ENCODE results near the gene PCGF3.
A peak's percentile ranks its signal among the peaks of the same experiment; 100 is the strongest.

The PCGF3 gene

GRCh38 chr4:661231-661630 is 44.4 kb upstream of the PCGF3 start:
- H3K9me3 ChIP-seq (ENCODE audit: insufficient read depth, low read length) = no peaks in the 10 kb centered on the region
- H3K4me2 ChIP-seq (ENCODE audit: low read length) = no peak overlapping the region
- H3K79me2 ChIP-seq (ENCODE audit: low read length) = no peaks in the 10 kb centered on the region
- no peaks in the 10 kb centered on the region for H4K20me1 ChIP-seq (ENCODE audit: insufficient read depth, low read length)
- H3K27me3 ChIP-seq (ENCODE audit: low read depth, low read length) = no peaks in the 10 kb centered on the region
- no peaks in the 10 kb centered on the region for H3K4me1 ChIP-seq (ENCODE audit: low read length)
- no peak overlapping the region for H3K4me3 ChIP-seq (ENCODE audit: low read length)
- no peak for TF ChIP-seq EZH2phosphoT487 (IDR thresholded peaks at IDR 0.05; ENCODE audit: low read depth)
- no peak for TF ChIP-seq CTCF (IDR thresholded peaks at IDR 0.05; ENCODE audit: low read depth, low read length)
- H2AFZ ChIP-seq (ENCODE audit: low read depth, low read length) = no peak overlapping the region
- H3K9ac ChIP-seq (ENCODE audit: low read length) = no peak overlapping the region
- no peak overlapping the region for H3K27ac ChIP-seq (ENCODE audit: low read length)
- no peaks in the 10 kb centered on the region for H3K36me3 ChIP-seq (replicated peaks; ENCODE audit: low read depth, low read length)

- Histone ChIP-seq H4K20me1 (ENCODE audit: insufficient read depth, low read length) (no peaks in the 10 kb centered on the region), H3K79me2 (ENCODE audit: low read length) (no peaks in the 10 kb centered on the region), H3K27ac (ENCODE audit: low read length) (no peak overlapping the region), H3K4me3 (ENCODE audit: low read length) (no peak overlapping the region), H3K9ac (ENCODE audit: low read length) (no peak overlapping the region), H3K36me3 (replicated peaks; ENCODE audit: low read depth, low read length) (no peaks in the 10 kb centered on the region), H3K4me1 (ENCODE audit: low read length) (no peaks in the 10 kb centered on the region), H3K27me3 (ENCODE audit: low read depth, low read length) (no peaks in the 10 kb centered on the region), H2AFZ (ENCODE audit: low read depth, low read length) (no peak overlapping the region), H3K9me3 (ENCODE audit: insufficient read depth, low read length) (no peaks in the 10 kb centered on the region), H3K4me2 (ENCODE audit: low read length) (no peak overlapping the region)
- no peak for TF ChIP-seq CTCF (IDR thresholded peaks at IDR 0.05; ENCODE audit: low read depth, low read length)
- TF ChIP-seq EZH2phosphoT487 (IDR thresholded peaks at IDR 0.05; ENCODE audit: low read depth) = no peak
Measured at GRCh38 chr4:661881-662761, 43.5 kb upstream of the PCGF3 start.

- H3K9ac ChIP-seq (ENCODE audit: low read length) = peak overlapping the region; percentile 77; the same call in 1 of the 2 replicates
- H3K4me2 ChIP-seq (ENCODE audit: low read length) = peak overlapping the region; percentile 56
- H2AFZ ChIP-seq (ENCODE audit: low read depth, low read length) = no peak overlapping the region
- no peak overlapping the region for H3K27ac ChIP-seq (ENCODE audit: low read length)
- TF ChIP-seq CTCF (IDR thresholded peaks at IDR 0.05; ENCODE audit: low read depth, low read length) (no peak), EZH2phosphoT487 (IDR thresholded peaks at IDR 0.05; ENCODE audit: low read depth) (no peak)
- no peaks in the 10 kb centered on the region for H3K27me3 ChIP-seq (ENCODE audit: low read depth, low read length)
- H3K79me2 ChIP-seq (ENCODE audit: low read length) = no peaks in the 10 kb centered on the region
- H3K4me3 ChIP-seq (ENCODE audit: low read length) = peak overlapping the region; percentile 81
- H4K20me1 ChIP-seq (ENCODE audit: insufficient read depth, low read length) = no peaks in the 10 kb centered on the region
- no peaks in the 10 kb centered on the region for H3K36me3 ChIP-seq (replicated peaks; ENCODE audit: low read depth, low read length)
- no peaks in the 10 kb centered on the region for H3K9me3 ChIP-seq (ENCODE audit: insufficient read depth, low read length)
- H3K4me1 ChIP-seq (ENCODE audit: low read length) = no peaks in the 10 kb centered on the region
Measured at GRCh38 chr4:663046-663437, 42.6 kb upstream of the PCGF3 start.

- no peaks in the 10 kb centered on the region for H3K4me1 ChIP-seq (ENCODE audit: low read length)
- H3K9ac ChIP-seq (ENCODE audit: low read length) = peak overlapping the region; percentile 77
- no peaks in the 10 kb centered on the region for H3K9me3 ChIP-seq (ENCODE audit: insufficient read depth, low read length)
- H3K36me3 ChIP-seq (replicated peaks; ENCODE audit: low read depth, low read length) = no peaks in the 10 kb centered on the region
- H3K27ac ChIP-seq (ENCODE audit: low read length) = peak overlapping the region; percentile 39
- no peak overlapping the region for H2AFZ ChIP-seq (ENCODE audit: low read depth, low read length)
- H3K27me3 ChIP-seq (ENCODE audit: low read depth, low read length) = no peaks in the 10 kb centered on the region
- H4K20me1 ChIP-seq (ENCODE audit: insufficient read depth, low read length) = no peaks in the 10 kb centered on the region
- H3K4me3 ChIP-seq (ENCODE audit: low read length) = peak overlapping the region; percentile 81
- peak overlapping the region; percentile 56 for H3K4me2 ChIP-seq (ENCODE audit: low read length)
- no peaks in the 10 kb centered on the region for H3K79me2 ChIP-seq (ENCODE audit: low read length)
- TF ChIP-seq CTCF (IDR thresholded peaks at IDR 0.05; ENCODE audit: low read depth, low read length) (no peak), EZH2phosphoT487 (IDR thresholded peaks at IDR 0.05; ENCODE audit: low read depth) (no peak)
Measured at GRCh38 chr4:663438-664428, 41.9 kb upstream of the PCGF3 start.

Measured in OCI-LY3 (cell line).